HG03342 (cell line): ENCODE results near the gene FCN1.
"Not testable (repeated sequence)": the region's sequence is repeated elsewhere in the genome, so short reads cannot be mapped to it uniquely, and the experiment has no call there.

Experiments used
- ATAC-seq: cut with Tn5 transposase; IDR thresholded peaks from one replicate; pipeline ENCODE4 v1.9.1; 2021; ENCODE audit warnings: mild to moderate bottlenecking, moderate library complexity; ENCODE audit not compliant: unreplicated experiment

The FCN1 gene

GRCh38 chr9:134917431-134918373, at the start of gene FCN1:
Gene FCN1 (minus strand): TSS chr9:134917912. CDS start chr9:134917871, 41 bp downstream.
- no peak for ATAC-seq

GRCh38 chr9:134966697-134967546, 49.2 kb upstream of the FCN1 start:
- ATAC-seq: no peak

GRCh38 chr9:134966270-134966669, 48.6 kb upstream of the FCN1 start:
- ATAC-seq: no peak

GRCh38 chr9:134965851-134966250, 48.1 kb upstream of the FCN1 start:
- no peak for ATAC-seq

- no peak for ATAC-seq
These were observed 47.7 kb upstream of the FCN1 start for GRCh38 chr9:134965411-134965810.

GRCh38 chr9:134964271-134965055, 46.8 kb upstream of the FCN1 start:
- no peak for ATAC-seq

GRCh38 chr9:134963546-134963945, 45.8 kb upstream of the FCN1 start:
- ATAC-seq: no peak

- no peak for ATAC-seq
These were observed 45.3 kb upstream of the FCN1 start for GRCh38 chr9:134962973-134963364.

- no peak for ATAC-seq
These were observed 44.6 kb upstream of the FCN1 start for GRCh38 chr9:134962065-134962972.

- no peak for ATAC-seq
These were observed 43.8 kb upstream of the FCN1 start for GRCh38 chr9:134961331-134962064.

GRCh38 chr9:134960701-134961181, 43.0 kb upstream of the FCN1 start:
- no peak for ATAC-seq

GRCh38 chr9:134959971-134960310, 42.2 kb upstream of the FCN1 start:
- ATAC-seq: no peak

GRCh38 chr9:134959126-134959970, 41.6 kb upstream of the FCN1 start:
- no peak for ATAC-seq

- no peak for ATAC-seq
These were observed 40.2 kb upstream of the FCN1 start for GRCh38 chr9:134957945-134958227.

GRCh38 chr9:134957165-134957944, 39.6 kb upstream of the FCN1 start:
- no peak for ATAC-seq

- not testable (repeated sequence) for ATAC-seq
These were observed 38.7 kb upstream of the FCN1 start for GRCh38 chr9:134956387-134956786.

- no peak for ATAC-seq
These were observed 38.1 kb upstream of the FCN1 start for GRCh38 chr9:134955801-134956200.

- no peak for ATAC-seq
These were observed 37.4 kb upstream of the FCN1 start for GRCh38 chr9:134955156-134955555.
